BLaER1 treated with 17β-estradiol and CSF1 and Interleukin-3, amounts not matched to agents 10 nM and 100 nM (cell line): ENCODE results near the gene GPR139.

Source experiments
- H3K27ac ChIP-seq, 11 experiments: shearing (Covaris generic); formaldehyde crosslinking; 2 replicates each; pipeline ENCODE4 v1.8.1; 2022
- H3K27me3 ChIP-seq, 11 experiments: shearing (Covaris generic); formaldehyde crosslinking; 2 replicates each; pipeline ENCODE4 v1.8.1; 2022
- H3K36me3 ChIP-seq, 11 experiments: shearing (Covaris generic); formaldehyde crosslinking; 2 replicates each; pipeline ENCODE4 v1.8.1; 2022
- H3K4me1 ChIP-seq, 10 experiments: shearing (Covaris generic); formaldehyde crosslinking; 2 replicates each; pipeline ENCODE4 v1.8.1; 2022
- H3K4me2 ChIP-seq, 11 experiments: shearing (Covaris generic); formaldehyde crosslinking; 2 replicates each; pipeline ENCODE4 v1.8.1; 2022
- H3K4me3 ChIP-seq, 10 experiments: shearing (Covaris generic); formaldehyde crosslinking; 2 replicates each; pipeline ENCODE4 v1.8.1; 2022
- H3K9ac ChIP-seq, 11 experiments: shearing (Covaris generic); formaldehyde crosslinking; 2 replicates each; pipeline ENCODE4 v1.8.1; 2022
- H3K9me3 ChIP-seq, 11 experiments: shearing (Covaris generic); formaldehyde crosslinking; replicated peaks in 1 of 11; 2 replicates each; pipeline ENCODE4 v1.8.1; 2022
- H4K20me1 ChIP-seq, 11 experiments: shearing (Covaris generic); formaldehyde crosslinking; 2 replicates each; pipeline ENCODE4 v1.8.1; 2022
- Cebpa-rat ChIP-seq, 11 experiments: shearing (Covaris generic); IDR thresholded peaks; 2 replicates each; pipeline ENCODE4 v1.8.1; 2022

The GPR139 gene

GRCh38 chr16:20089246-20089965, 15.7 kb upstream of the GPR139 start:
- H3K9ac ChIP-seq, result no peak overlapping the region
- H3K4me3 ChIP-seq, result no peak overlapping the region
- H3K36me3 ChIP-seq, result no peaks in the 10 kb centered on the region
- no peaks in the 10 kb centered on the region for H3K9me3 ChIP-seq
- no peaks in the 10 kb centered on the region for H4K20me1 ChIP-seq
- no peak for TF ChIP-seq Cebpa-rat (IDR thresholded peaks at IDR 0.05)
- H3K4me1 ChIP-seq, result peaks cover 0 to 5% (median 0%) of the 10 kb centered on the region in 10 experiments; a peak in 2 of 20 replicates
- H3K27me3 ChIP-seq, result no peaks in the 10 kb centered on the region
- H3K4me2 ChIP-seq, result peak overlapping the region in 2 of 11 experiments; percentile 0 to 37; a peak in 1 of 22 replicates
- no peak overlapping the region for H3K27ac ChIP-seq

- no peak for TF ChIP-seq Cebpa-rat (IDR thresholded peaks at IDR 0.05)
- H3K27me3 ChIP-seq, result no peaks in the 10 kb centered on the region
Measured at GRCh38 chr16:20084624-20085226, 11.0 kb upstream of the GPR139 start.

GRCh38 chr16:20079106-20079505, 5.4 kb upstream of the GPR139 start:
- no peaks in the 10 kb centered on the region for H4K20me1 ChIP-seq
- no peak overlapping the region for H3K4me3 ChIP-seq
- H3K27me3 ChIP-seq, result peaks cover 0 to 12% (median 5%) of the 10 kb centered on the region in 11 experiments; a peak in 7 of 22 replicates
- no peak overlapping the region for H3K9ac ChIP-seq
- TF ChIP-seq Cebpa-rat (IDR thresholded peaks at IDR 0.05), result no peak
- no peaks in the 10 kb centered on the region for H3K9me3 ChIP-seq
- H3K4me1 ChIP-seq, result no peaks in the 10 kb centered on the region
- H3K27ac ChIP-seq, result no peak overlapping the region
- H3K36me3 ChIP-seq, result no peaks in the 10 kb centered on the region
- no peak overlapping the region for H3K4me2 ChIP-seq

More at GRCh38 chr16:20084624-20085226, 11.0 kb upstream of the GPR139 start:
- no peak overlapping the region for H3K4me3 ChIP-seq
- no peaks in the 10 kb centered on the region for H4K20me1 ChIP-seq
- H3K36me3 ChIP-seq, result no peaks in the 10 kb centered on the region
- peaks cover 0 to 5% (median 0%) of the 10 kb centered on the region in 10 experiments; a peak in 2 of 20 replicates for H3K4me1 ChIP-seq
- no peak overlapping the region for H3K9ac ChIP-seq
- no peak overlapping the region for H3K27ac ChIP-seq
- no peak overlapping the region for H3K4me2 ChIP-seq
- no peaks in the 10 kb centered on the region for H3K9me3 ChIP-seq

- Histone ChIP-seq H3K9me3 (no peaks in the 10 kb centered on the region; a peak in 1 of 22 replicates), H4K20me1 (no peaks in the 10 kb centered on the region), H3K27me3 (peaks cover 0 to 22% (median 13%) of the 10 kb centered on the region in 11 experiments; a peak in 9 of 22 replicates), H3K27ac (no peak overlapping the region), H3K36me3 (no peaks in the 10 kb centered on the region), H3K9ac (no peak overlapping the region), H3K4me2 (no peak overlapping the region), H3K4me3 (no peak overlapping the region), H3K4me1 (no peaks in the 10 kb centered on the region)
- no peak for TF ChIP-seq Cebpa-rat (IDR thresholded peaks at IDR 0.05)
Measured at GRCh38 chr16:20075243-20075642, 1.6 kb upstream of the GPR139 start.

GRCh38 chr16:20074099-20074991, 655 bp upstream of the GPR139 start:
- no peaks in the 10 kb centered on the region; a peak in 2 of 22 replicates for H3K9me3 ChIP-seq
- no peaks in the 10 kb centered on the region for H3K36me3 ChIP-seq
- no peak overlapping the region for H3K4me3 ChIP-seq
- no peaks in the 10 kb centered on the region for H4K20me1 ChIP-seq
- H3K27ac ChIP-seq, result no peak overlapping the region
- no peaks in the 10 kb centered on the region for H3K4me1 ChIP-seq
- no peak overlapping the region for H3K4me2 ChIP-seq
- peaks cover 0 to 22% (median 13%) of the 10 kb centered on the region in 11 experiments; a peak in 9 of 22 replicates for H3K27me3 ChIP-seq
- TF ChIP-seq Cebpa-rat (IDR thresholded peaks at IDR 0.05), result no peak
- H3K9ac ChIP-seq, result no peak overlapping the region

- Histone ChIP-seq H3K4me2 (no peak overlapping the region), H3K9me3 (peaks cover 0 to 14% (median 8%) of the 10 kb centered on the region in 11 experiments; a peak in 9 of 22 replicates), H4K20me1 (no peaks in the 10 kb centered on the region), H3K27me3 (peaks cover 0 to 22% (median 13%) of the 10 kb centered on the region in 11 experiments; a peak in 9 of 22 replicates), H3K36me3 (no peaks in the 10 kb centered on the region), H3K4me3 (no peak overlapping the region), H3K27ac (no peak overlapping the region), H3K9ac (no peak overlapping the region), H3K4me1 (no peaks in the 10 kb centered on the region)
- no peak for TF ChIP-seq Cebpa-rat (IDR thresholded peaks at IDR 0.05)
Measured at GRCh38 chr16:20072874-20073202, 852 bp downstream of the GPR139 start.

- no peak overlapping the region for H3K4me3 ChIP-seq
- H3K4me2 ChIP-seq, result no peak overlapping the region
- no peaks in the 10 kb centered on the region for H3K36me3 ChIP-seq
- H3K9me3 ChIP-seq, result peaks cover 0 to 15% (median 9%) of the 10 kb centered on the region in 11 experiments; a peak in 9 of 22 replicates
- H3K9ac ChIP-seq, result no peak overlapping the region
- no peak overlapping the region for H3K27ac ChIP-seq
- no peak for TF ChIP-seq Cebpa-rat (IDR thresholded peaks at IDR 0.05)
- no peaks in the 10 kb centered on the region for H3K4me1 ChIP-seq
- peaks cover 0 to 22% (median 13%) of the 10 kb centered on the region in 11 experiments; a peak in 9 of 22 replicates for H3K27me3 ChIP-seq
- no peaks in the 10 kb centered on the region for H4K20me1 ChIP-seq
Measured at GRCh38 chr16:20072146-20072873, 1.4 kb downstream of the GPR139 start.

- Histone ChIP-seq H3K36me3 (no peaks in the 10 kb centered on the region), H3K9ac (no peak overlapping the region), H3K4me2 (no peak overlapping the region), H3K9me3 (peaks cover 0 to 15% (median 9%) of the 10 kb centered on the region in 11 experiments; a peak in 9 of 22 replicates), H4K20me1 (no peaks in the 10 kb centered on the region), H3K27ac (no peak overlapping the region), H3K4me3 (no peak overlapping the region), H3K27me3 (no peaks in the 10 kb centered on the region), H3K4me1 (no peaks in the 10 kb centered on the region)
- no peak for TF ChIP-seq Cebpa-rat (IDR thresholded peaks at IDR 0.05)
Measured at GRCh38 chr16:20064931-20065330, 8.8 kb downstream of the GPR139 start.
